ENCODE results near the gene SEBOX. TPM values are rescaled to one million over a fixed set of nuclear protein-coding genes. Genes with fewer than 3 reads are reported as not detected.

SEBOX gene
- total and polyA plus RNA-seq, 4 donors, result not detected

- H3K9ac ChIP-seq (ENCODE audit: insufficient read depth in 1 of 2, low read length in 2 of 2), result no peak overlapping the region
- H3K4me1 ChIP-seq (ENCODE audit: control insufficient read depth in 5 of 5, insufficient read depth in 5 of 5, low read length in 5 of 5), result peaks cover 4 to 24% (median 6%) of the 10 kb centered on the region in 5 donors
- H3K4me3 ChIP-seq, result no peak overlapping the region
- H3K36me3 ChIP-seq (ENCODE audit: control insufficient read depth in 4 of 4, insufficient read depth in 4 of 4, low read length in 4 of 4), result peaks cover 12 to 35% (median 27%) of the 10 kb centered on the region in 4 donors
- peak in 2 of 3 donors; percentile 13 to 46 for DNase-seq
- H3K27ac ChIP-seq (ENCODE audit: low read depth in 1 of 2, low read length in 1 of 2), result peak overlapping the region; percentile 56 to 61
- no peaks in the 10 kb centered on the region for H3K27me3 ChIP-seq (ENCODE audit: control insufficient read depth in 3 of 3, insufficient read depth in 3 of 3, low read length in 2 of 3)
- TF ChIP-seq CTCF (IDR thresholded peaks at IDR 0.05; ENCODE audit: control extremely low read depth, extremely low read depth), result no peak
- 59 to 77% methylated on average over 5 of the region's 5 CpGs for WGBS, 2 donors
- ATAC-seq (ENCODE audit: insufficient read depth, low FRiP score), result no peak
- no peaks in the 10 kb centered on the region for H3K9me3 ChIP-seq (ENCODE audit: control insufficient read depth in 4 of 4, insufficient read depth in 3 of 4, low read length in 3 of 4)
Measured at GRCh38 chr17:28338056-28338768, 26.8 kb downstream of the SEBOX start.

DNA sequence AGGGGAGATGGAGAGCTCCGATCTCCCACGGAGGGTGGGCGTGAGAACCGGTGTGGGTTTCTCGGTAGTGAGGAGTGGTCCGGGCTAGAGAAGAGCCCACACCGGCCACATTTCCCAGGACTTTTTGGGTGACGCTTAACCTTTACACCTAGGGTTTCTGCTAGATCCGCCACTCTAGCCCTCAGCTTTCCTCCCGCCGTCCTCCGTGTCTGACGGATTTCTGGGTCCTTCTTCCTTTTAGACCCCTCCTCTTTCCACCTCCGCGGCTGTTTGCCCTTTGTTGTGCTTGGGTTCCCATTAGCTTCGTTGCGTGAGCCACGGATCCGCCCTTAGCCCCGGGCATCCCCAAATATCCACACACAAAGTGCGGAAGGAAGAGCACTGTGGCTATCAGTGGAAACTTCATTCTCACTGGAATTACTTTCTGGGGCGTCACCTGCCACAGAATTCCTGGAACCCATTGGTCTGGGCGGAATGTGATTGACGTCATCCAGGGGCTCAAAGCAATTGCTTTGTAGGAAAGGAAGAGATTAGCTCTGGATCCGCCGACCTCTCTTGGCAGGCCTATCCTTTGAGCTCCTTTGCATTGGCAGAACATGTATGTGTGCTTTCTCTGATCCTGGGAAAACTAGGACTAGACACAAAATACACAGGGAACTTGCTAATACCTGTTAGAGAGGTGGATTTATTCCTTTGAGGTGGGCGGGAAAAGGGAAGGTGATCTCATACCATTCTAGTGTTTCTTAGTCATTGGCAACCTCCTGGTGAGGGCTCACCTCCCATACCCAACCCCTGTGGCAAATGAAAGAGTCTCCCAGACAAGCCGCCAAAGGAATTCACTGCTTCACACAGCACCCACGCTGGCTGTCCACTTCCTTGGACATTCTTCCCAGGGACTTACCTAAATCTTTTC lies 28.8 kb downstream of the SEBOX start:
- H3K27ac ChIP-seq (ENCODE audit: low read depth in 1 of 2, low read length in 1 of 2), result peak overlapping the region; percentile 93 to 97
- no peak for TF ChIP-seq CTCF (IDR thresholded peaks at IDR 0.05; ENCODE audit: control extremely low read depth, extremely low read depth)
- peaks cover 4 to 24% (median 6%) of the 10 kb centered on the region in 5 donors for H3K4me1 ChIP-seq (ENCODE audit: control insufficient read depth in 5 of 5, insufficient read depth in 5 of 5, low read length in 5 of 5)
- H3K4me3 ChIP-seq, result peak overlapping the region; percentile 86
- no peaks in the 10 kb centered on the region for H3K9me3 ChIP-seq (ENCODE audit: control insufficient read depth in 4 of 4, insufficient read depth in 3 of 4, low read length in 3 of 4)
- 6 to 9% methylated on average over 28 to 29 of the region's 29 CpGs for WGBS, 2 donors
- DNase-seq (peak; percentile 76 to 79 (median 77)), ATAC-seq (ENCODE audit: insufficient read depth, low FRiP score) (no peak)
- H3K27me3 ChIP-seq (ENCODE audit: control insufficient read depth in 3 of 3, insufficient read depth in 3 of 3, low read length in 2 of 3), result no peaks in the 10 kb centered on the region
- peak overlapping the region; percentile 87 to 91 for H3K9ac ChIP-seq (ENCODE audit: insufficient read depth in 1 of 2, low read length in 2 of 2)
- H3K36me3 ChIP-seq (ENCODE audit: control insufficient read depth in 4 of 4, insufficient read depth in 4 of 4, low read length in 4 of 4), result peaks cover 4 to 22% (median 16%) of the 10 kb centered on the region in 4 donors

GRCh38 chr17:28335201-28335958 lies 29.6 kb downstream of the SEBOX start, which contains the start of the genes IFT20 and TNFAIP1:
Gene IFT20 (minus strand): TSS chr17:28335472. CDS start chr17:28331985, 3,487 bp downstream.
Gene TNFAIP1 (plus strand): TSS chr17:28335761. CDS start chr17:28339522, 3,761 bp downstream.
- no peaks in the 10 kb centered on the region for H3K9me3 ChIP-seq (ENCODE audit: control insufficient read depth in 4 of 4, insufficient read depth in 3 of 4, low read length in 3 of 4)
- peak within 1 kb of the TSS; percentile 86 for H3K4me3 ChIP-seq
- peak within 1 kb of the TSS; percentile 93 to 97 for H3K27ac ChIP-seq (ENCODE audit: low read depth in 1 of 2, low read length in 1 of 2)
- WGBS, 2 donors, result 0% methylated on average over 62 of the region's 62 CpGs
- H3K9ac ChIP-seq (ENCODE audit: insufficient read depth in 1 of 2, low read length in 2 of 2), result peak within 1 kb of the TSS; percentile 91 to 97
- ATAC-seq (ENCODE audit: insufficient read depth, low FRiP score) (peak; percentile 95), DNase-seq (peak; percentile 100)
- peaks cover 4 to 24% (median 6%) of the 10 kb centered on the region in 5 donors for H3K4me1 ChIP-seq (ENCODE audit: control insufficient read depth in 5 of 5, insufficient read depth in 5 of 5, low read length in 5 of 5)
- peaks cover 0 to 24% (median 12%) of the 10 kb centered on the region in 4 donors for H3K36me3 ChIP-seq (ENCODE audit: control insufficient read depth in 4 of 4, insufficient read depth in 4 of 4, low read length in 4 of 4)
- H3K27me3 ChIP-seq (ENCODE audit: control insufficient read depth in 3 of 3, insufficient read depth in 3 of 3, low read length in 2 of 3), result no peaks in the 10 kb centered on the region
- TF ChIP-seq CTCF (IDR thresholded peaks at IDR 0.05; ENCODE audit: control extremely low read depth, extremely low read depth), result no peak

Measured in lung (tissue), 12 donors.